Esophagus muscularis mucosa (tissue), 4 donors: ENCODE results near the gene SLC27A2. TPM values are rescaled to one million over a fixed set of nuclear protein-coding genes. Genes with fewer than 3 reads are reported as not detected.

Experiments
- DNase-seq: peaks from one replicate; pipeline ENCODE4 v3.0.0-alpha.2; 2017; ENCODE audit errors: extremely low spot score
- H3K27ac ChIP-seq, 4 donors: fragments of 200-600 bp; sonication (generic); replicated peaks in 1 of 4; 1 replicate in 3 of 4; 2 replicates in 1 of 4; pipeline ENCODE4 v1.5.1; 2016 to 2019; ENCODE audit warnings: mild to moderate bottlenecking in 1 of 4
- H3K27me3 ChIP-seq, 4 donors: fragments of 200-600 bp; sonication (generic); one replicate each; pipeline versions ENCODE4 v1.5.1 to v1.6.0; 2016 to 2019
- H3K36me3 ChIP-seq, 4 donors: fragments of 200-600 bp; sonication (generic); one replicate each; pipeline ENCODE4 v1.5.1; 2016 to 2019
- H3K4me1 ChIP-seq, 4 donors: fragments of 200-600 bp; sonication (generic); one replicate each; pipeline ENCODE4 v1.5.1; 2016 to 2019
- H3K4me3 ChIP-seq, 4 donors: fragments of 200-600 bp; sonication (generic); 1 replicate in 2 of 4; 2 replicates in 2 of 4; pipeline ENCODE4 v1.5.1; 2016 to 2019; ENCODE audit warnings: mild to moderate bottlenecking in 4 of 4, moderate library complexity in 1 of 4
- H3K9me3 ChIP-seq, 4 donors: fragments of 200-600 bp; sonication (generic); 1 replicate in 3 of 4; 2 replicates in 1 of 4; pipeline ENCODE4 v1.5.1; 2016 to 2019
- EP300 ChIP-seq: sonication (generic); formaldehyde crosslinking; IDR thresholded peaks from one replicate; pipeline ENCODE4 v1.6.1; 2017; ENCODE audit warnings: antibody characterized with exemption
- POLR2A ChIP-seq: fragments of 450-650 bp; IDR thresholded peaks from one replicate; pipeline ENCODE4 v1.6.1; 2017; ENCODE audit warnings: antibody characterized with exemption, moderate library complexity, mild to moderate bottlenecking, low read depth
- POLR2AphosphoS5 ChIP-seq, 2 donors: sonication (generic); formaldehyde crosslinking; IDR thresholded peaks; one replicate each; pipeline ENCODE4 v1.6.1; 2017; ENCODE audit warnings: antibody characterized with exemption in 2 of 2
- WGBS: methylation state at CpG from one replicate; pipeline ENCODE4 v1.1.5; 2018; 5-methylcytosine and 5-hydroxymethylcytosine counted together
- intact Hi-C: fragments of 100-400 bp; cut with DNase I; formaldehyde crosslinking; loops from one replicate; pipeline ENCODE4 v1.15.1; 2023
- total RNA-seq, 4 donors: library from RNA; depleted of rRNA; stranded (reverse); fragments of >200 nt; gene quantifications; one replicate each; pipeline versions ENCODE4 v1.1.0 to v1.2.1, GENCODE V29; 2016
- TF ChIP-seq, protein P1 (sequence below), 3 experiments: fragments of 200-600 bp in 2 of 3; fragments of 450-650 bp in 1 of 3; sonication (generic) in 2 of 3; IDR thresholded peaks; one replicate each; pipeline ENCODE4 v1.5.1; 2017 to 2019; ENCODE audit warnings: antibody characterized with exemption in 3 of 3, mild to moderate bottlenecking in 2 of 3, moderate library complexity in 1 of 3

The SLC27A2 gene
- total RNA-seq, 4 donors from 2014 or later: 0.42 to 1.8 TPM; not detected in 2

DNA sequence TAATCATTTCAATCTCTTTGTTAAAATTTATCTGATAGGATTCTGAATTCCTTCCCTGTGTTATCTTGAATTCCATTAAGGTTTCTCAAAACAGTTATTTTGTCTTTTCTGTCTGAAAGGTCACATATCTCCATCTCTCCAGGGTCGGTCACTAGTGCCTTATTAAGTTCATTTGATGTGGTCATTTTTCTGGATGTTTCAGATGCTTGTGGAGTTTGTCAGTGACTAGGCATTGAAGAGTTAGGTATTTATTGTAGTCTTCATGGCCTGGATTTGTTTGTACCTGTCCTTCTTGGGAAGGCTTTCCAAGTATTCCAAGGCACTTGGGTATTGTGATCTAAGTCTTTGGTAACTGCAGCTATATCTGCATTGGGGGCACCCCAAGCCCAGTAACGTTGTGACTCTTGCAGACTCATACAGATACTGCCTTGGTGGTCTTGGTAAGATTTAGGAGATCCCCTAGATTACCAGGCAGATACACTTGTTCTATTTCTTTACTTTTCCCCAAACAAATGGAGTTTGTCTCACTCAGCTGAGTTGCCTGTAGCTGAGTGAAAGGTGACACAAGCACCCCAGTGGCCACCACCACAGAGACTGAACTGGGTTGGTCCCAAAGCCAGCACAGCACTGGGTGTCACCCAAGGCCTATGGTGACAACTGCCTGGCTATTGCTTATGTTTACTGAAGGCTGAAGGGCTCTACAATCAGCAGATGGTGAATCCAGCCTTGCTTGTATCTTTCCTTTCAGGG lies 18.9 kb upstream of the SLC27A2 start:
- intact Hi-C loops: no loop called here
- Histone ChIP-seq H3K9me3 (no peaks in the 10 kb centered on the region), H3K27me3 (peaks cover 0 to 5% (median 0%) of the 10 kb centered on the region in 4 donors), H3K4me3 (no peak overlapping the region), H3K27ac (no peak overlapping the region), H3K36me3 (no peaks in the 10 kb centered on the region), H3K4me1 (no peaks in the 10 kb centered on the region)
- DNase-seq: no peak
- TF ChIP-seq POLR2AphosphoS5 (IDR thresholded peaks at IDR 0.05) (no peak), EP300 (no peak), POLR2A (no peak)
- TF ChIP-seq, protein P1, sequence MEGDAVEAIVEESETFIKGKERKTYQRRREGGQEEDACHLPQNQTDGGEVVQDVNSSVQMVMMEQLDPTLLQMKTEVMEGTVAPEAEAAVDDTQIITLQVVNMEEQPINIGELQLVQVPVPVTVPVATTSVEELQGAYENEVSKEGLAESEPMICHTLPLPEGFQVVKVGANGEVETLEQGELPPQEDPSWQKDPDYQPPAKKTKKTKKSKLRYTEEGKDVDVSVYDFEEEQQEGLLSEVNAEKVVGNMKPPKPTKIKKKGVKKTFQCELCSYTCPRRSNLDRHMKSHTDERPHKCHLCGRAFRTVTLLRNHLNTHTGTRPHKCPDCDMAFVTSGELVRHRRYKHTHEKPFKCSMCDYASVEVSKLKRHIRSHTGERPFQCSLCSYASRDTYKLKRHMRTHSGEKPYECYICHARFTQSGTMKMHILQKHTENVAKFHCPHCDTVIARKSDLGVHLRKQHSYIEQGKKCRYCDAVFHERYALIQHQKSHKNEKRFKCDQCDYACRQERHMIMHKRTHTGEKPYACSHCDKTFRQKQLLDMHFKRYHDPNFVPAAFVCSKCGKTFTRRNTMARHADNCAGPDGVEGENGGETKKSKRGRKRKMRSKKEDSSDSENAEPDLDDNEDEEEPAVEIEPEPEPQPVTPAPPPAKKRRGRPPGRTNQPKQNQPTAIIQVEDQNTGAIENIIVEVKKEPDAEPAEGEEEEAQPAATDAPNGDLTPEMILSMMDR (IDR thresholded peaks at IDR 0.05): no peak
- 82% methylated on average over 2 of the region's 2 CpGs for WGBS

DNA sequence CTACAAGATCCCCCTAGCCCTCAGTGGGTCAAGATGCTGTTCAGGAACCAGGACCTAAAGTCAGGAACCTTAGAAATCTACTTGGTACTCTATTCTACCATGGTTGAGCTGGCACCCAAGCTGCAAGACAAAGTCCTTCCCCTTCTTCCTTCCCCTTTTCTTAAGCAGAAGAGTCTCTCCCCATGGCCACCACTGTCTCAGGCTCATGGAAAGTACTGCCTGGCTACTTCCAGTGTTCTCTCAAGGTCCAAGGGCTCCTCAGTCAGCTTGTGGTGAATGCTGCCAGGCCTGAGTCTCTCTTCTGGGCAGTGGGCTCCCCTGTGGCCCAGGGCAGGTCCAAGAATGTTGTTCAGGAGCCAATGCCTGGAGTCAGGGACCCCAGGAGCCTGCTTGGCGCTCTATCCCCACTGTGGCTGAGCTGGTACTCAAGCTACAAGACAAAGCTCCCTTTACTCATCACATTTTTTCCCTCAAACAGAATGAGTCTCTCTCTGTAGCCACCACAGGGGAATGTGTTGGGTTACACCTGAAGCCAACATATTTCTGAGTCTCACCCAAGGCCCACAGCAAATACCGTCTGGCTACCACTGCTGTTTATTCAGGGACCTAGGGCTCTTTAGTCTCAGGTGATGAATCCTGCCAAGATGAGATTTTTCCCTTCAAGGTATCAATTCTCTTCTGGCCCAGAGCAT lies 18.1 kb upstream of the SLC27A2 start:
- intact Hi-C loops: no loop called here
- WGBS: 39% methylated on average over 2 of the region's 2 CpGs
- Histone ChIP-seq H3K27me3 (peaks cover 0 to 5% (median 0%) of the 10 kb centered on the region in 4 donors), H3K4me3 (no peak overlapping the region), H3K36me3 (no peaks in the 10 kb centered on the region), H3K9me3 (no peaks in the 10 kb centered on the region), H3K27ac (no peak overlapping the region), H3K4me1 (no peaks in the 10 kb centered on the region)
- TF ChIP-seq, protein P1 (IDR thresholded peaks at IDR 0.05): no peak
- no peak for DNase-seq

DNA sequence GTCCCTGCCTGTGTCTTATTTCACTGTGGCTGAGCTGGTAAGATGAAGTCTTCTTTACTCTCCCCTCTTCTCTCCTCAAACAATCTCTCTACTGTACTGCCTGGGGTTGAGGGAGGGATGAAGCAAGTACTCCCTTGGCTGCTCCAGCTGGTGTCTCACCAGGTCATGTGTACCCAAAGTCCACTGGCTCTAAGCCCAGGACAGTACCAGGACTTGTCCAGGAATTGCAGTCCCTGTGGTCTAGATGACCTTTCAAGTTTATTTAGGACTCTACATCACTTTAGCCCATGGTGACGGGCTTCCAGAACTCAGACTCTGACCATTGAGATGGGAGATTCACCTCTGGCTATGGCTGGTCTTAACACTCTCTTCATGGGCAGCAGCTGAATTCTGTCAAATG lies 17.5 kb upstream of the SLC27A2 start:
- Histone ChIP-seq H3K9me3 (no peaks in the 10 kb centered on the region), H3K27me3 (peaks cover 0 to 5% (median 0%) of the 10 kb centered on the region in 4 donors), H3K36me3 (no peaks in the 10 kb centered on the region), H3K27ac (no peak overlapping the region), H3K4me1 (no peaks in the 10 kb centered on the region), H3K4me3 (no peak overlapping the region)
- no peak for DNase-seq
- intact Hi-C loops: no loop called here
- no peak for TF ChIP-seq POLR2AphosphoS5 (IDR thresholded peaks at IDR 0.05)
- TF ChIP-seq POLR2A: no peak
- WGBS: 80% methylated on average over 1 of the region's 1 CpG

DNA sequence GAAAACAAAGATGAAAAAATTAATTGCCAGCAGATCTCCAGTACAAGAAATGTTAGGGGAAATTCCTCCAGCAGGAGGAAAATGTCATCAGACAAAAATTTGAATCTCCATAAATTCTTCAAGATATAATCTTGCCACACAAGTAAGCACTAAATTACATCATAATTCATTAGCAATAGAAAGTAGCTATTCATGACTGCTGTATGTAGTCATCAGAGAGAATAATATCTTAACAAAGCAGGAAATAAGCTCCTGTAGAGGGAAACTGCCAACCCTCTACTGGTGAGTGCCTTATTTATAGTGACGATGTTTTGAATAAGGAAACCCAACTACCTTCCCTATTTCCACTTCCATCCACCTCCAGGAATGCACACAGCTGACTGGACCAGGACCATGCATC lies 15.8 kb upstream of the SLC27A2 start:
- intact Hi-C loops: no loop called here
- WGBS: 50% methylated on average over 1 of the region's 1 CpG
- H3K27me3 ChIP-seq: peaks cover 0 to 5% (median 0%) of the 10 kb centered on the region in 4 donors
- no peak for DNase-seq
- H3K27ac ChIP-seq: no peak overlapping the region
- H3K4me3 ChIP-seq: no peak overlapping the region
- H3K36me3 ChIP-seq: no peaks in the 10 kb centered on the region
- H3K9me3 ChIP-seq: no peaks in the 10 kb centered on the region
- no peak for TF ChIP-seq POLR2AphosphoS5 (IDR thresholded peaks at IDR 0.05)
- TF ChIP-seq, protein P1 (IDR thresholded peaks at IDR 0.05): no peak
- TF ChIP-seq EP300: no peak
- TF ChIP-seq POLR2A: no peak
- H3K4me1 ChIP-seq: no peaks in the 10 kb centered on the region

DNA sequence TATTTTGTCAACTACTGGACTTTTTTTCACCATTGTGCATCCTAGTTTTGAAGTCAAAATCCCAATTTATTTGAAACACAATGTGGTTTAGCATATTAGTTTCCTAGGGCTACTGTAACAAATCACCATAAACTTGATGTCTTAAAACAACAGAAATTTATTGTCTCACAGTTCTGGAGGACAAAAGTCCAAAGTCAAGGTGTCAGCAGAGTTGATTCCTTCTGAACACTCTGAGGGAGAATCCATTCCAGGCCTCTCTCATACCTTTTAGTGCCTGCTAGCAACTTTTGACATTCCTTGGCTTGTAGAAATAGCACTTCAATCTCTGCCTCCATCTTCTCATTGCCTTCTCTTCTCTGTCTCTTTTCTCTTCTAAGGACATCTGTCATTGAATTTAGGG lies 14.9 kb upstream of the SLC27A2 start:
- TF ChIP-seq, protein P1 (IDR thresholded peaks at IDR 0.05): no peak
- no peak for TF ChIP-seq POLR2AphosphoS5 (IDR thresholded peaks at IDR 0.05)
- TF ChIP-seq POLR2A: no peak
- TF ChIP-seq EP300: no peak
- H3K4me1 ChIP-seq: no peaks in the 10 kb centered on the region
- H3K4me3 ChIP-seq: no peak overlapping the region
- DNase-seq: no peak
- H3K36me3 ChIP-seq: no peaks in the 10 kb centered on the region
- no peaks in the 10 kb centered on the region for H3K9me3 ChIP-seq
- intact Hi-C loops: no loop called here
- H3K27ac ChIP-seq: no peak overlapping the region
- peaks cover 0 to 5% (median 0%) of the 10 kb centered on the region in 4 donors for H3K27me3 ChIP-seq
